Fibroblast of lung (primary cell): ENCODE data around the gene FAM240B. TPM values are rescaled to one million over a fixed set of nuclear protein-coding genes. Genes with fewer than 3 reads are reported as not detected.
A peak's percentile ranks its signal among the peaks of the same experiment; 100 is the strongest.

Source experiments
- DNase-seq, 2 donors: peaks; one replicate each; pipeline versions ENCODE4 v3.0.0 to v3.0.0-alpha.2; 2010; ENCODE audit warnings: low read depth in 2 of 2
- H2AFZ ChIP-seq: 2 replicates; pipeline ENCODE4 v1.5.1; 2012; ENCODE audit warnings: low read length, control low read depth, inconsistent platforms
- H3K27ac ChIP-seq: 2 replicates; pipeline ENCODE4 v1.5.1; 2011; ENCODE audit warnings: low read length, control low read depth; ENCODE audit not compliant: insufficient read depth
- H3K27me3 ChIP-seq: 2 replicates; pipeline ENCODE4 v1.5.1; 2011; ENCODE audit warnings: mild to moderate bottlenecking, low read length; ENCODE audit not compliant: control insufficient read depth, insufficient read depth
- H3K36me3 ChIP-seq: 2 replicates; pipeline ENCODE4 v1.5.1; 2011; ENCODE audit warnings: low read length; ENCODE audit not compliant: control insufficient read depth, insufficient read depth
- H3K4me1 ChIP-seq: 2 replicates; pipeline ENCODE4 v1.5.1; 2011; ENCODE audit warnings: low read length; ENCODE audit not compliant: control insufficient read depth, insufficient read depth; ENCODE audit errors: extremely low read depth
- H3K4me2 ChIP-seq: 2 replicates; pipeline ENCODE4 v1.5.1; 2011; ENCODE audit warnings: low read length, control low read depth; ENCODE audit not compliant: insufficient read depth; ENCODE audit errors: extremely low read depth
- H3K4me3 ChIP-seq, 4 experiments: fragments of 200-600 bp in 1 of 4; sonication (generic) in 1 of 4; replicated peaks in 1 of 4; 2 replicates each; pipeline ENCODE4 v1.5.1; 2011 to 2016; ENCODE audit warnings: low read length in 4 of 4, low read depth in 3 of 4, mild to moderate bottlenecking in 3 of 4, control low read depth in 2 of 4, inconsistent platforms in 1 of 4, mixed read lengths in 1 of 4; ENCODE audit not compliant: insufficient read depth in 1 of 4; ENCODE audit errors: control extremely low read depth in 1 of 4
- H3K79me2 ChIP-seq: 2 replicates; pipeline ENCODE4 v1.5.1; 2012; ENCODE audit warnings: mild to moderate bottlenecking, low read length, inconsistent platforms; ENCODE audit not compliant: control insufficient read depth, insufficient read depth
- H3K9ac ChIP-seq: 2 replicates; pipeline ENCODE4 v1.5.1; 2011; ENCODE audit warnings: mild to moderate bottlenecking, low read length, control low read depth; ENCODE audit not compliant: insufficient read depth
- H3K9me3 ChIP-seq: 2 replicates; pipeline ENCODE4 v1.5.1; 2012; ENCODE audit warnings: low read depth, low read length; ENCODE audit not compliant: control insufficient read depth, insufficient read depth
- H4K20me1 ChIP-seq: 2 replicates; pipeline ENCODE4 v1.5.1; 2011; ENCODE audit warnings: low read length; ENCODE audit not compliant: control insufficient read depth, insufficient read depth; ENCODE audit errors: extremely low read depth
- EZH2 ChIP-seq: IDR thresholded peaks from 2 replicates; pipeline ENCODE4 v1.5.1; 2012; ENCODE audit warnings: low read length, control low read depth, mild to moderate bottlenecking; ENCODE audit errors: missing control alignments
- polyA plus RNA-seq, 2 donors: library from polyadenylated mRNA; depleted of rRNA in 1 of 2; stranded (reverse) in 1 of 2; unstranded in 1 of 2; fragments of >200 nt; gene quantifications; 2 replicates each; pipeline ENCODE4 v1.2.1, GENCODE V29; 2011 to 2012; ENCODE audit warnings: missing spikeins in 1 of 2
- total RNA-seq: library from RNA; depleted of rRNA; stranded (reverse); fragments of >200 nt; gene quantifications from 2 replicates; pipeline ENCODE4 v1.2.1, GENCODE V29; 2014
- TF ChIP-seq, protein P1 (sequence below), 2 donors: IDR thresholded peaks in 1 of 2; conservative IDR thresholded peaks in 1 of 2; 1 replicate in 1 of 2; 2 replicates in 1 of 2; pipeline ENCODE4 v1.5.1; 2011 to 2012; ENCODE audit warnings: low read length in 2 of 2, control low read depth in 1 of 2, inconsistent platforms in 1 of 2, low read depth in 1 of 2, mild to moderate bottlenecking in 1 of 2

The FAM240B gene
- total and polyA plus RNA-seq, 2 donors (not counting 1 experiment from before 2014, with no cell fraction given), result not detected

DNA sequence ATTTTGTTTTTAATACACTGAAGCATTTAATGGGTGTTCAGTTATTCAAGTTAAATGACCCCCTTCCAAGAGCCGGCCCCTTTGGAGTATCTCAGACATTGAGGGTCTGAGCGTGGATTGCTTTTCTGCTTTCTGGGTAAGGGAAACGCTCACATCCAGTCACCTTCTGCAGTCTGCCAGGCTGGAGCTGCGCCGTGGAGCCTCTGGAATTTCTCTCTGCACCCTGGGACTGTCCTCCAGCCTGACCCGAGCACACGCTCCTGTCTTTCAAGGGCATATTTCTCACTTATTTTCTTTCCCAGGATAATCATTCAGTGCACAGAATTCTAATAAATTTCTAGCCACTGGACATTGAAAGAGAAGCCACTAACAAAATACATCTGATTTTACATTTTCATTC lies 13.4 kb downstream of the FAM240B start:
- no peak for DNase-seq
- no peak overlapping the region for H2AFZ ChIP-seq
- TF ChIP-seq, protein P1, sequence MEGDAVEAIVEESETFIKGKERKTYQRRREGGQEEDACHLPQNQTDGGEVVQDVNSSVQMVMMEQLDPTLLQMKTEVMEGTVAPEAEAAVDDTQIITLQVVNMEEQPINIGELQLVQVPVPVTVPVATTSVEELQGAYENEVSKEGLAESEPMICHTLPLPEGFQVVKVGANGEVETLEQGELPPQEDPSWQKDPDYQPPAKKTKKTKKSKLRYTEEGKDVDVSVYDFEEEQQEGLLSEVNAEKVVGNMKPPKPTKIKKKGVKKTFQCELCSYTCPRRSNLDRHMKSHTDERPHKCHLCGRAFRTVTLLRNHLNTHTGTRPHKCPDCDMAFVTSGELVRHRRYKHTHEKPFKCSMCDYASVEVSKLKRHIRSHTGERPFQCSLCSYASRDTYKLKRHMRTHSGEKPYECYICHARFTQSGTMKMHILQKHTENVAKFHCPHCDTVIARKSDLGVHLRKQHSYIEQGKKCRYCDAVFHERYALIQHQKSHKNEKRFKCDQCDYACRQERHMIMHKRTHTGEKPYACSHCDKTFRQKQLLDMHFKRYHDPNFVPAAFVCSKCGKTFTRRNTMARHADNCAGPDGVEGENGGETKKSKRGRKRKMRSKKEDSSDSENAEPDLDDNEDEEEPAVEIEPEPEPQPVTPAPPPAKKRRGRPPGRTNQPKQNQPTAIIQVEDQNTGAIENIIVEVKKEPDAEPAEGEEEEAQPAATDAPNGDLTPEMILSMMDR (conservative IDR thresholded peaks at IDR 0.05 in 1 of 2, IDR thresholded peaks at IDR 0.05 in 1 of 2; ENCODE audit: low read depth in 1 of 2, low read length in 2 of 2), result no peak
- no peak for TF ChIP-seq EZH2

DNA sequence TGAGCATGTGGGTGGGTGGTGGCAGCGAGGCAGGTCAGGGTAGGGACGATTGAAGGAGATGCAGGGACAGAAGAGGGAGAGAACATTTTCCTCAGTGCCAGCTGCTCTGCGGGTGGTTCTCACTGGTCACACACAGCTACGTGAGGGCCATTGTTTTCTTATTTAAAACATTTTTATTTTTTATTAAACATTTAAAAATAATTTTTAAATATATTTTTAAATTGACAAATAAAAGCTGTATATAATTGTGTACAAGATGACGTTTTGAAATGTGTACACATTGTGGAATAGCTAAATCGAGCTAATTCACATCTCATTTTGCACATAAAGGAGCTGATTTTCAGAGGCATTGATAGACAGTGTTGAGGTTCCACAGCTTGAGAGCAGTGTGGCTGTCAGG lies 14.0 kb downstream of the FAM240B start:
- TF ChIP-seq EZH2, result no peak
- TF ChIP-seq, protein P1 (conservative IDR thresholded peaks at IDR 0.05 in 1 of 2, IDR thresholded peaks at IDR 0.05 in 1 of 2; ENCODE audit: low read depth in 1 of 2, low read length in 2 of 2), result no peak
- H4K20me1 ChIP-seq, result no peaks in the 10 kb centered on the region
- no peaks in the 10 kb centered on the region for H3K4me1 ChIP-seq
- H2AFZ ChIP-seq, result no peak overlapping the region
- no peaks in the 10 kb centered on the region for H3K79me2 ChIP-seq
- no peak overlapping the region for H3K27ac ChIP-seq
- H3K36me3 ChIP-seq, result no peaks in the 10 kb centered on the region
- H3K9me3 ChIP-seq, result no peaks in the 10 kb centered on the region
- no peak overlapping the region for H3K9ac ChIP-seq
- H3K27me3 ChIP-seq, result no peaks in the 10 kb centered on the region
- H3K4me3 ChIP-seq, result no peak overlapping the region
- DNase-seq, result no peak
- H3K4me2 ChIP-seq, result no peak overlapping the region

More for the DNA sequence above, 13.4 kb downstream of the FAM240B start:
- no peaks in the 10 kb centered on the region for H3K79me2 ChIP-seq
- no peaks in the 10 kb centered on the region for H3K4me1 ChIP-seq
- no peaks in the 10 kb centered on the region for H3K9me3 ChIP-seq
- H3K4me2 ChIP-seq, result no peak overlapping the region
- H3K9ac ChIP-seq, result no peak overlapping the region
- no peaks in the 10 kb centered on the region for H3K36me3 ChIP-seq
- no peaks in the 10 kb centered on the region for H4K20me1 ChIP-seq
- H3K4me3 ChIP-seq, result no peak overlapping the region
- H3K27ac ChIP-seq, result no peak overlapping the region
- H3K27me3 ChIP-seq, result no peaks in the 10 kb centered on the region

DNA sequence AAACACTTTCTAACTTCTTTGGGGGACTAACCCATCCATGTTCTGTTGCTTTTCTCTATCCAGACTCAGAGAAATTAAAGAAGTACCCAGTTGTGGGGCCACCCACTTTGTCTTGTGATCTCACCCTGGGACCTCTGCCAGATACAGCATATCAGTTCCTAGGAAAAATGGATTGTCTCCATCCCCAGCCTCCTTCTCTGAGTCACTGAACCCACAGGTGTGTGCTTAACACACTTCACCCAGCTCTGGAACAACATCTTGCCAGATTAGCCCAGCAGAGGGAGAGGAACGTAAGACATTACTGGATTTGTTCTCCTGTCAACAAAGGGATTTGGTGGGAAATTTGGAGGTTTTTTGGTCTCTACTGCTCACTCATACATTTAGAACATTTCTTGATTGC lies 19.2 kb downstream of the FAM240B start:
- no peaks in the 10 kb centered on the region for H4K20me1 ChIP-seq
- H3K9me3 ChIP-seq, result no peaks in the 10 kb centered on the region
- no peaks in the 10 kb centered on the region for H3K4me1 ChIP-seq
- H3K27me3 ChIP-seq, result no peaks in the 10 kb centered on the region
- TF ChIP-seq EZH2, result no peak
- TF ChIP-seq, protein P1 (conservative IDR thresholded peaks at IDR 0.05 in 1 of 2, IDR thresholded peaks at IDR 0.05 in 1 of 2; ENCODE audit: low read depth in 1 of 2, low read length in 2 of 2), result no peak
- peak; percentile 22 to 87 for DNase-seq
- no peak overlapping the region for H3K9ac ChIP-seq
- H3K4me3 ChIP-seq, result no peak overlapping the region
- no peaks in the 10 kb centered on the region for H3K79me2 ChIP-seq
- H2AFZ ChIP-seq, result no peak overlapping the region
- no peaks in the 10 kb centered on the region for H3K36me3 ChIP-seq
- no peak overlapping the region for H3K4me2 ChIP-seq
- no peak overlapping the region for H3K27ac ChIP-seq
